A204.1 (cell line): ENCODE results near the gene TPST1.
"Not testable (repeated sequence)": the region's sequence is repeated elsewhere in the genome, so short reads cannot be mapped to it uniquely, and the experiment has no call there.

ENCODE experiments used
- FAIRE-seq: peaks from 2 replicates; lab custom pipeline; 2012; peaks lifted over from hg19 to GRCh38; lab: Jason Lieb, UNC

Gene TPST1

GRCh38 chr7:66339141-66339540 is 134.0 kb downstream of the TPST1 start:
- no peak for FAIRE-seq

GRCh38 chr7:66344166-66344565 is 139.0 kb downstream of the TPST1 start:
- FAIRE-seq: no peak

- no peak for FAIRE-seq
Observed at GRCh38 chr7:66348531-66348930, 143.4 kb downstream of the TPST1 start.

GRCh38 chr7:66348959-66349358 is 143.8 kb downstream of the TPST1 start:
- no peak for FAIRE-seq

GRCh38 chr7:66352071-66352470 is 146.9 kb downstream of the TPST1 start:
- no peak for FAIRE-seq

- no peak for FAIRE-seq
Observed at GRCh38 chr7:66353547-66353946, 148.4 kb downstream of the TPST1 start.

- FAIRE-seq: no peak
Observed at GRCh38 chr7:66355756-66356155, 150.6 kb downstream of the TPST1 start.

GRCh38 chr7:66356277-66356721 is 151.2 kb downstream of the TPST1 start:
- no peak for FAIRE-seq

- no peak for FAIRE-seq
Observed at GRCh38 chr7:66357087-66357486, 152.0 kb downstream of the TPST1 start.

GRCh38 chr7:66359656-66360211 is 154.6 kb downstream of the TPST1 start:
- FAIRE-seq: no peak

GRCh38 chr7:66362136-66362535 is 157.0 kb downstream of the TPST1 start:
- FAIRE-seq: no peak

GRCh38 chr7:66363635-66364034 is 158.5 kb downstream of the TPST1 start:
- FAIRE-seq: no peak

- not testable (repeated sequence) for FAIRE-seq
Observed at GRCh38 chr7:66365031-66365430, 159.9 kb downstream of the TPST1 start.

- FAIRE-seq: no peak
Observed at GRCh38 chr7:66371096-66371824, 166.1 kb downstream of the TPST1 start.

- not testable (repeated sequence) for FAIRE-seq
Observed at GRCh38 chr7:66374141-66374840, 169.2 kb downstream of the TPST1 start.

GRCh38 chr7:66376264-66376945 is 171.3 kb downstream of the TPST1 start:
- no peak for FAIRE-seq

- FAIRE-seq: no peak
Observed at GRCh38 chr7:66377045-66377444, 171.9 kb downstream of the TPST1 start.

- FAIRE-seq: no peak
Observed at GRCh38 chr7:66377714-66378113, 172.6 kb downstream of the TPST1 start.

GRCh38 chr7:66379542-66380160 is 174.5 kb downstream of the TPST1 start:
- no peak for FAIRE-seq

GRCh38 chr7:66380272-66380888 is 175.2 kb downstream of the TPST1 start:
- FAIRE-seq: no peak

GRCh38 chr7:66382182-66382923 is 177.2 kb downstream of the TPST1 start:
- not testable (repeated sequence) for FAIRE-seq
